A549 (cell line): ENCODE data around the gene SLC40A1.

ENCODE experiments used
- ATOH8 ChIP-seq: fragments of 250-450 bp; sonication (Bioruptor Pico); IDR thresholded peaks from 2 replicates; pipeline ENCODE4 v1.5.0; 2020; ENCODE audit warnings: low read depth, mild to moderate bottlenecking, moderate library complexity
- CBX8 ChIP-seq: fragments of 200-600 bp; sonication (generic); IDR thresholded peaks from 2 replicates; pipeline ENCODE4 v1.6.1; 2016
- CEBPB ChIP-seq, 2 experiments: fragments of >200 bp in 1 of 2; sonication (Bioruptor Twin) in 1 of 2; formaldehyde crosslinking in 1 of 2; IDR thresholded peaks; 2 replicates each; pipeline ENCODE4 v1.6.1; 2012 to 2016
- CTCF ChIP-seq: fragments of >200 bp; sonication (Bioruptor Twin); formaldehyde crosslinking; IDR thresholded peaks from 3 replicates; pipeline ENCODE4 v1.5.1; 2016
- ESRRA ChIP-seq: fragments of 150-350 bp; IDR thresholded peaks from 2 replicates; pipeline ENCODE4 v1.6.1; 2014; ENCODE audit warnings: mild to moderate bottlenecking, low read length, borderline replicate concordance
- HMGXB4 ChIP-seq: fragments of 250-450 bp; sonication (Bioruptor Pico); IDR thresholded peaks from 2 replicates; pipeline ENCODE4 v1.5.0; 2021; ENCODE audit warnings: mild to moderate bottlenecking, moderate library complexity, borderline replicate concordance
- JUNB ChIP-seq: fragments of >200 bp; sonication (Bioruptor Twin); formaldehyde crosslinking; IDR thresholded peaks from 2 replicates; pipeline ENCODE4 v1.6.1; 2016
- NR3C1 ChIP-seq: fragments of >200 bp; sonication (Bioruptor Twin); formaldehyde crosslinking; IDR thresholded peaks from 3 replicates; pipeline ENCODE4 v1.6.1; 2017
- POLR2A ChIP-seq: IDR thresholded peaks from 2 replicates; pipeline ENCODE4 v1.6.1; 2012; ENCODE audit warnings: mild to moderate bottlenecking, low read length
- RFX5 ChIP-seq: fragments of 450-650 bp; IDR thresholded peaks from 2 replicates; pipeline ENCODE4 v1.7.1; 2014; ENCODE audit warnings: antibody characterized with exemption, mild to moderate bottlenecking, moderate library complexity

GRCh38 chr2:189599245-189599644, 18.7 kb upstream of the SLC40A1 start:
- no peak for TF ChIP-seq ESRRA
- no peak for TF ChIP-seq POLR2A
- no peak for TF ChIP-seq CEBPB (IDR thresholded peaks at IDR 0.05)
- no peak for TF ChIP-seq CTCF
- no peak for TF ChIP-seq ATOH8 (CRISPR knock-in tag)
- no peak for TF ChIP-seq JUNB
- no peak for TF ChIP-seq HMGXB4
- TF ChIP-seq NR3C1: no peak
- TF ChIP-seq RFX5: no peak
- TF ChIP-seq CBX8: no peak
